Neural progenitor cell (in vitro differentiated cells): Measurements from ENCODE around the gene TMEM123. TPM values are rescaled to one million over a fixed set of nuclear protein-coding genes. Genes with fewer than 3 reads are reported as not detected.

Source experiments
- DNase-seq: peaks from one replicate; pipeline ENCODE4 v3.0.0-alpha.2; 2016; ENCODE audit warnings: low spot score
- H2AFZ ChIP-seq: fragments of 200-600 bp; sonication (generic); replicated peaks from 2 replicates; pipeline ENCODE4 v1.6.1; 2016; ENCODE audit warnings: antibody characterized with exemption
- H3F3A ChIP-seq: fragments of 200-600 bp; sonication (generic); 2 replicates; pipeline ENCODE4 v1.6.1; 2016; ENCODE audit warnings: antibody characterized with exemption, low read depth
- H3K27ac ChIP-seq: fragments of 200-600 bp; sonication (generic); 2 replicates; pipeline ENCODE4 v1.5.1; 2016; ENCODE audit warnings: mild to moderate bottlenecking
- H3K27me3 ChIP-seq: fragments of 200-600 bp; sonication (generic); 2 replicates; pipeline ENCODE4 v1.6.1; 2016; ENCODE audit warnings: mild to moderate bottlenecking, moderate library complexity
- H3K36me3 ChIP-seq: fragments of 200-600 bp; sonication (generic); 2 replicates; pipeline ENCODE4 v1.5.1; 2016
- H3K4me1 ChIP-seq: fragments of 200-600 bp; sonication (generic); 2 replicates; pipeline ENCODE4 v1.6.1; 2016; ENCODE audit warnings: mixed run types
- H3K4me2 ChIP-seq: fragments of 200-600 bp; sonication (generic); 2 replicates; pipeline ENCODE4 v1.6.1; 2016
- H3K4me3 ChIP-seq: fragments of 200-600 bp; sonication (generic); 2 replicates; pipeline ENCODE4 v1.5.1; 2016
- H3K79me2 ChIP-seq: fragments of 200-600 bp; sonication (generic); 2 replicates; pipeline ENCODE4 v1.6.1; 2016; ENCODE audit warnings: low read depth
- H3K9ac ChIP-seq: fragments of 200-600 bp; sonication (generic); 2 replicates; pipeline ENCODE4 v1.6.1; 2016
- H3K9me3 ChIP-seq: fragments of 200-600 bp; sonication (generic); 2 replicates; pipeline ENCODE4 v1.5.1; 2016; ENCODE audit warnings: low read depth
- H4K20me1 ChIP-seq: fragments of 200-600 bp; sonication (generic); 2 replicates; pipeline ENCODE4 v1.6.1; 2016; ENCODE audit warnings: low read depth
- H3K27ac Mint-ChIP-seq: 3 replicates; pipeline ENCODE4 v1.8.0; 2021; ENCODE audit warnings: mixed read lengths
- H3K27me3 Mint-ChIP-seq: 2 replicates; pipeline ENCODE4 v1.8.0; 2022; ENCODE audit warnings: low read depth, mild to moderate bottlenecking, inconsistent platforms, moderate library complexity, mixed read lengths; ENCODE audit not compliant: insufficient read depth
- H3K36me3 Mint-ChIP-seq: 3 replicates; pipeline ENCODE4 v1.8.0; 2021; ENCODE audit warnings: mixed read lengths
- H3K4me1 Mint-ChIP-seq: 3 replicates; pipeline ENCODE4 v1.8.0; 2021; ENCODE audit warnings: mixed read lengths
- H3K4me3 Mint-ChIP-seq: 3 replicates; pipeline ENCODE4 v1.8.0; 2021; ENCODE audit warnings: mild to moderate bottlenecking, moderate library complexity, mixed read lengths
- H3K9me3 Mint-ChIP-seq: 3 replicates; pipeline ENCODE4 v1.8.0; 2020; ENCODE audit warnings: mixed read lengths
- EZH2 ChIP-seq: fragments of 200-600 bp; sonication (generic); IDR thresholded peaks from 2 replicates; pipeline ENCODE4 v1.6.1; 2017; ENCODE audit warnings: antibody characterized with exemption, mild to moderate bottlenecking, moderate library complexity
- EZH2phosphoT487 ChIP-seq: fragments of 200-600 bp; sonication (generic); IDR thresholded peaks from 2 replicates; pipeline ENCODE4 v1.6.1; 2017; ENCODE audit warnings: antibody characterized with exemption
- total RNA-seq: library from RNA; depleted of rRNA; stranded (reverse); fragments of >200 nt; gene quantifications from 2 replicates; pipeline ENCODE4 v1.2.3, GENCODE V29; 2015; ENCODE audit warnings: low replicate concordance
- TF ChIP-seq, protein P1 (sequence below): fragments of 200-600 bp; sonication (generic); IDR thresholded peaks from 2 replicates; pipeline ENCODE4 v1.5.1; 2017; ENCODE audit warnings: antibody characterized with exemption, mild to moderate bottlenecking

Gene TMEM123
- total RNA-seq, 1 donor from 2014 or later = 230 TPM

DNA sequence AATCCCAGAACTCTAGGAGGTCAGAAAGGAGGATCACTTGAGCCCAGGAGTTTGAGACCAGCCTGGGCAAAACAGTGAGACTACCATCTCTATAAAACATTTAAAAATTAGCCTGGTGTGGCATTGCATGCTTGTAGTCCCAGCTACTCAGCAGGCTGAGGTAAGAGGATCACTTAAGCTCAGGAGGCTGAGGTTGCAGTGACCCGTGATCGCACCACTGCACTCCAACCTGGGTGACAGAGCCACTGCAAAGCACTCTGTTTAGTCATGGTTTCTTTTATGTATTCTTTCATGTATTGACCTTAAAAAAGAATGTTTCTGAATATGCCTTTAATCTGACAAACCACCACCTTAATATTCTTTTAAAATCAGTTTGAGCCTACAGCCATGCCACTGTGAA lies 53.4 kb downstream of the TMEM123 start:
- peaks cover 3% of the 10 kb centered on the region for H3K4me1 Mint-ChIP-seq
- H3K36me3 Mint-ChIP-seq = peaks cover 31% of the 10 kb centered on the region
- no peaks in the 10 kb centered on the region for H3K4me1 ChIP-seq
- H3K4me3 Mint-ChIP-seq = no peak overlapping the region
- H3K9me3 ChIP-seq = no peaks in the 10 kb centered on the region
- H3K9me3 Mint-ChIP-seq = no peaks in the 10 kb centered on the region
- no peak overlapping the region for H2AFZ ChIP-seq
- H3K27me3 ChIP-seq = no peaks in the 10 kb centered on the region
- H3K27me3 Mint-ChIP-seq = no peaks in the 10 kb centered on the region
- no peak for TF ChIP-seq EZH2phosphoT487
- TF ChIP-seq, protein P1, sequence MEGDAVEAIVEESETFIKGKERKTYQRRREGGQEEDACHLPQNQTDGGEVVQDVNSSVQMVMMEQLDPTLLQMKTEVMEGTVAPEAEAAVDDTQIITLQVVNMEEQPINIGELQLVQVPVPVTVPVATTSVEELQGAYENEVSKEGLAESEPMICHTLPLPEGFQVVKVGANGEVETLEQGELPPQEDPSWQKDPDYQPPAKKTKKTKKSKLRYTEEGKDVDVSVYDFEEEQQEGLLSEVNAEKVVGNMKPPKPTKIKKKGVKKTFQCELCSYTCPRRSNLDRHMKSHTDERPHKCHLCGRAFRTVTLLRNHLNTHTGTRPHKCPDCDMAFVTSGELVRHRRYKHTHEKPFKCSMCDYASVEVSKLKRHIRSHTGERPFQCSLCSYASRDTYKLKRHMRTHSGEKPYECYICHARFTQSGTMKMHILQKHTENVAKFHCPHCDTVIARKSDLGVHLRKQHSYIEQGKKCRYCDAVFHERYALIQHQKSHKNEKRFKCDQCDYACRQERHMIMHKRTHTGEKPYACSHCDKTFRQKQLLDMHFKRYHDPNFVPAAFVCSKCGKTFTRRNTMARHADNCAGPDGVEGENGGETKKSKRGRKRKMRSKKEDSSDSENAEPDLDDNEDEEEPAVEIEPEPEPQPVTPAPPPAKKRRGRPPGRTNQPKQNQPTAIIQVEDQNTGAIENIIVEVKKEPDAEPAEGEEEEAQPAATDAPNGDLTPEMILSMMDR = no peak
- TF ChIP-seq EZH2 = no peak
- H3K27ac ChIP-seq = no peak overlapping the region
- no peak overlapping the region for H3K4me3 ChIP-seq
- H3F3A ChIP-seq = peaks cover 3% of the 10 kb centered on the region
- H3K79me2 ChIP-seq = no peaks in the 10 kb centered on the region
- H4K20me1 ChIP-seq = no peaks in the 10 kb centered on the region
- no peak overlapping the region for H3K27ac Mint-ChIP-seq
- H3K9ac ChIP-seq = no peak overlapping the region
- peaks cover 23% of the 10 kb centered on the region for H3K36me3 ChIP-seq
- H3K4me2 ChIP-seq = no peak overlapping the region
- DNase-seq = no peak

DNA sequence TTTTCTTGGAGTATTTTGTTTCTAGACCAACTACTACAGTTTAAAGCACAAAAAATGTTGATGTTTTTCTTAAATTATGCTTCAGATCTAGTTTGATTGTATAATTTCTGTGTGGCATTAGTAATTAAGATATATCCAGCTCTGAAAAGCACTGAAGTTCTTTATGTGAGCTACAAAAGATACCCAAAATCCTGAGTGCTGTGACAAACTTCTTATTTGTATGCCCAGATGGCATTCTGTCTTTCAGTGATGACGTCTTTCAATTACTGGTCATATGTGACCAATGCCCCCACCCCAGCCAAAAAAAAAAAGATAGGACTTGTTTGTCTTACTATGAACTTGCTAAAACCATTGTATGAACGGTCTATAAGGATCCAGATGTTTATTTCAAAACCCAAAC lies 54.3 kb downstream of the TMEM123 start:
- no peak overlapping the region for H3K4me2 ChIP-seq
- no peak overlapping the region for H3K27ac ChIP-seq
- peaks cover 26% of the 10 kb centered on the region for H3K36me3 Mint-ChIP-seq
- no peak overlapping the region for H3K27ac Mint-ChIP-seq
- H3K27me3 Mint-ChIP-seq = no peaks in the 10 kb centered on the region
- no peak for DNase-seq
- TF ChIP-seq, protein P1 = no peak
- TF ChIP-seq EZH2phosphoT487 (no peak), EZH2 (no peak)
- peaks cover 23% of the 10 kb centered on the region for H3K36me3 ChIP-seq
- H3K4me1 ChIP-seq = no peaks in the 10 kb centered on the region
- no peaks in the 10 kb centered on the region for H3K27me3 ChIP-seq
- H3K4me1 Mint-ChIP-seq = peaks cover 3% of the 10 kb centered on the region
- no peak overlapping the region for H2AFZ ChIP-seq
- H3K9ac ChIP-seq = no peak overlapping the region
- no peaks in the 10 kb centered on the region for H4K20me1 ChIP-seq
- H3K4me3 Mint-ChIP-seq = no peak overlapping the region
- no peaks in the 10 kb centered on the region for H3K9me3 ChIP-seq
- no peak overlapping the region for H3K4me3 ChIP-seq
- no peaks in the 10 kb centered on the region for H3K9me3 Mint-ChIP-seq
- H3F3A ChIP-seq = peaks cover 3% of the 10 kb centered on the region
- H3K79me2 ChIP-seq = no peaks in the 10 kb centered on the region

DNA sequence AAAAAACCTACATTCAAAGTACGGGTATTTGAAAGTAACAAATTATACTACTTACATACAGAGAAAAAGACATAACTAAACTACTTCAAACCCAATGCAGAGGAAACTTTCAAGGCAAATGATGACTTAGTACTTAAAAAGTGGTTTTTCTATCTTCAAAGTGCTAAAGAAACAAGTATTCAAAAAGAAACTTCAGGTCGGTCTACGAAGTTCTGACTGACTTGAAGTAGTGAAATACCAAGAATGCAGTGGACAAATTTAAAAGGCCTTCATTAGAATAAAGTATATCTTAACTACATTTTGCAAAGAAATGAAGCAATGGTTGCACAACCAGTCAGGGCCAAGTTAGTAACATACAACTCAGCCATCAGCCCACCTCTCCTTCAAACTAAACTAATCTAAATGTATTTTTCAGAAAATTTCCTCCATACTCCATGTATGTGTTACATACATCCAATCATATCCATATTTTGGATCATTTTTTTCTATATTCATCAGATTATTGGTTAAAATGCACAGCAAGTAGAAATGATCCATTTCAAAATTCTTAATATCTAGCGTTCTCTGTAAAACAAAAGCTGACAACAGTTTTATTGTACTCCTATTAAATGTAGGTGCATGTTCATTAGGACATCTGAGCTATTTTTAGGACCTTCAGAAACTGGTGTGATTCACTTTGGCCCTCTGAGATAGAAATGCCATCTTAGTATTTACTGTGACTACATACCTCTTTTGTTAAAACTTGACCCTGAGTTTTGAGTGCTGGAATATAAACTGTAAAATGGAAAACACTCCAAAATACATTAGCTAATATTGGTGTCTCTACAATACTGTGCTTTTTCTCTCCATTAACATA lies 55.6 kb downstream of the TMEM123 start:
- Histone ChIP-seq H3K36me3 (peaks cover 23% of the 10 kb centered on the region), H3K4me2 (no peak overlapping the region), H2AFZ (no peak overlapping the region), H3K4me1 (no peaks in the 10 kb centered on the region), H3K79me2 (no peaks in the 10 kb centered on the region), H3K4me3 (no peak overlapping the region), H3K27ac (no peak overlapping the region), H4K20me1 (no peaks in the 10 kb centered on the region), H3K9me3 (no peaks in the 10 kb centered on the region), H3K9ac (no peak overlapping the region), H3K27me3 (no peaks in the 10 kb centered on the region), H3F3A (peaks cover 3% of the 10 kb centered on the region)
- no peak for DNase-seq
- TF ChIP-seq, protein P1 = no peak
- no peak for TF ChIP-seq EZH2phosphoT487
- Mint-ChIP-seq H3K4me3 (no peak overlapping the region), H3K27ac (no peak overlapping the region), H3K27me3 (no peaks in the 10 kb centered on the region), H3K4me1 (peaks cover 3% of the 10 kb centered on the region), H3K9me3 (no peaks in the 10 kb centered on the region), H3K36me3 (peaks cover 25% of the 10 kb centered on the region)
